Ishikawa (cell line): ENCODE results near the gene MAGT1.

ENCODE experiments used
- CEBPB ChIP-seq: IDR thresholded peaks from 2 replicates; pipeline ENCODE4 v1.6.1; 2012
- CREB1 ChIP-seq: IDR thresholded peaks from 2 replicates; pipeline ENCODE4 v1.6.1; 2012; ENCODE audit warnings: low read depth
- EGR1 ChIP-seq: IDR thresholded peaks from 2 replicates; pipeline ENCODE4 v1.6.1; 2012
- EP300 ChIP-seq: IDR thresholded peaks from 2 replicates; pipeline ENCODE4 v1.6.1; 2012; ENCODE audit warnings: borderline replicate concordance
- FOXM1 ChIP-seq: IDR thresholded peaks from 2 replicates; pipeline ENCODE4 v1.6.1; 2012; ENCODE audit warnings: low read depth, borderline replicate concordance
- MAX ChIP-seq: IDR thresholded peaks from 2 replicates; pipeline ENCODE4 v1.6.1; 2012
- NFIC ChIP-seq: IDR thresholded peaks from 2 replicates; pipeline ENCODE4 v1.6.1; 2012
- RAD21 ChIP-seq: IDR thresholded peaks from 2 replicates; pipeline ENCODE4 v1.6.1; 2012; ENCODE audit warnings: low read depth
- REST ChIP-seq: IDR thresholded peaks from 2 replicates; pipeline ENCODE4 v1.6.1; 2012; ENCODE audit warnings: low read depth, mild to moderate bottlenecking
- TAF1 ChIP-seq: IDR thresholded peaks from 2 replicates; pipeline ENCODE4 v1.6.1; 2012; ENCODE audit warnings: low read depth, mild to moderate bottlenecking
- TCF12 ChIP-seq: IDR thresholded peaks from 2 replicates; pipeline ENCODE4 v1.6.1; 2012; ENCODE audit warnings: low read depth
- TEAD4 ChIP-seq: IDR thresholded peaks from 2 replicates; pipeline ENCODE4 v1.6.1; 2012
- USF1 ChIP-seq: IDR thresholded peaks from 2 replicates; pipeline ENCODE4 v1.6.1; 2012
- YY1 ChIP-seq: IDR thresholded peaks from 2 replicates; pipeline ENCODE4 v1.6.1; 2012; ENCODE audit warnings: low read depth
- ZBTB7A ChIP-seq: IDR thresholded peaks from 2 replicates; pipeline ENCODE4 v1.6.1; 2012; ENCODE audit warnings: low read depth

MAGT1 gene

GRCh38 chrX:77922787-77923186 lies 27.6 kb upstream of the MAGT1 start:
- no peak for TF ChIP-seq EGR1
- no peak for TF ChIP-seq REST
- TF ChIP-seq MAX = no peak
- TF ChIP-seq TEAD4 = no peak
- no peak for TF ChIP-seq RAD21

GRCh38 chrX:77918568-77918967 lies 23.3 kb upstream of the MAGT1 start:
- TF ChIP-seq TAF1 (no peak), TEAD4 (no peak), CEBPB (no peak), CREB1 (no peak), MAX (no peak), EGR1 (no peak), ZBTB7A (no peak), YY1 (no peak)

GRCh38 chrX:77917294-77917933 lies 22.2 kb upstream of the MAGT1 start:
- no peak for TF ChIP-seq ZBTB7A
- TF ChIP-seq NFIC = no peak
- no peak for TF ChIP-seq MAX
- TF ChIP-seq EGR1 = no peak
- no peak for TF ChIP-seq USF1

DNA sequence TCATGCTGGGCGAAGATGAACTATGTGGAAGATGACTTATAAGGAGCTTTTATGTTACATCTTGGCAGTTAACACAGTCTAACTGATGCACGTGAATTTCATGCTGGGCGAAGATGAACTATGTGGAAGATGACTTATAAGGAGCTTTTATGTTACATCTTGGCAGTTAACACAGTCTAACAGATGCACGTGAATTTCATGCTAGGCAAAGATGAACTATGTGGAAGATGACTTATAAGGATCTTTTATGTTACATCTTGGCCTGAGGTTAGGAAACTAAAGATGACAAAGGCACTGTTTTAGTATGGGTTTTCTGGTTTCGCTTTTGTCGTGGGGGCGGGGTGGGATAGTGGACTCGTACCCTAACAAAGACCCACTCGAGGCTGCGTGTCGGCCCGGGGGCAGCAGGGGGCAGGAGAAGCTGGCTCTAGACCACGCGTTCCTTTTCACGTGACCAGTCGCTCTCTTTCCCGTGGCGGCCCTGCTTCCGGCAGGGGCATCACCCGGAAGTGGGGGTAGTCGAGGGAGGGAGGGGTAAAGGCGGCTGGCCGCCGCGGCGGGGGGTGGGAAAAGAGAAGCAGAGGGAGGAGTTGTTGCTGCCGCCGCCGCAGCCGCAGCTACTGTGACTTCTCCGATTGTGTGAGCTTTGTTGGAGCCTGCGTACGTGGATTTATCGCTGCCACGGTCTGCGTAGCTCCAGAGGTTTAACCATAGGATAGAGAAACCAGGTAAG lies 15.0 kb upstream of the MAGT1 start, which contains the start of gene ATP7A:
ATP7A (plus strand) TSS at position 586 of the 733 bp plus-strand sequence. CDS start 60,949 bp downstream, outside the sequence.
- peak; percentile 77 for TF ChIP-seq MAX
- no peak for TF ChIP-seq TCF12
- TF ChIP-seq REST = no peak
- TF ChIP-seq EP300 = no peak
- TF ChIP-seq TAF1 = no peak
- TF ChIP-seq RAD21 = peak; percentile 55
- no peak for TF ChIP-seq CREB1
- TF ChIP-seq FOXM1 = no peak
- TF ChIP-seq YY1 = no peak
- TF ChIP-seq ZBTB7A = no peak
- peak; percentile 92 for TF ChIP-seq USF1
- TF ChIP-seq EGR1 = no peak
- no peak for TF ChIP-seq NFIC
- TF ChIP-seq TEAD4 = no peak

- TF ChIP-seq MAX (no peak), FOXM1 (no peak), USF1 (no peak), EP300 (no peak), TAF1 (no peak), REST (no peak), RAD21 (no peak), CEBPB (no peak), YY1 (no peak), CREB1 (no peak)
Observed at GRCh38 chrX:77901506-77901905, 6.3 kb upstream of the MAGT1 start.
